ENCODE data around the gene MFN1.

The MFN1 gene

GRCh38 chr3:179432451-179432850 is 84.9 kb downstream of the MFN1 start:
- no peak for DNase-seq

GRCh38 chr3:179436517-179436916 is 89.0 kb downstream of the MFN1 start:
- DNase-seq, result no peak

GRCh38 chr3:179438841-179439240 is 91.3 kb downstream of the MFN1 start:
- DNase-seq, result no peak
